Uterus (tissue), 2 donors: ENCODE measurements around the gene TSPAN32.
"Not testable (repeated sequence)": the region's sequence is repeated elsewhere in the genome, so short reads cannot be mapped to it uniquely, and the experiment has no call there.

Source experiments
- POLR2A ChIP-seq, 2 donors: fragments of 450-650 bp; IDR thresholded peaks; one replicate each; pipeline ENCODE4 v1.6.1; 2016; ENCODE audit warnings: antibody characterized with exemption in 2 of 2, mild to moderate bottlenecking in 1 of 2, moderate library complexity in 1 of 2
- TF ChIP-seq, protein P1 (sequence below), 4 experiments: fragments of 200-600 bp in 2 of 4; fragments of 450-650 bp in 2 of 4; sonication (generic) in 2 of 4; IDR thresholded peaks; one replicate each; pipeline ENCODE4 v1.5.1; 2016 to 2019; ENCODE audit warnings: antibody characterized with exemption in 4 of 4, mild to moderate bottlenecking in 2 of 4, moderate library complexity in 1 of 4

GRCh38 chr11:2286350-2286749, 15.5 kb upstream of the TSPAN32 start:
- TF ChIP-seq, protein P1, sequence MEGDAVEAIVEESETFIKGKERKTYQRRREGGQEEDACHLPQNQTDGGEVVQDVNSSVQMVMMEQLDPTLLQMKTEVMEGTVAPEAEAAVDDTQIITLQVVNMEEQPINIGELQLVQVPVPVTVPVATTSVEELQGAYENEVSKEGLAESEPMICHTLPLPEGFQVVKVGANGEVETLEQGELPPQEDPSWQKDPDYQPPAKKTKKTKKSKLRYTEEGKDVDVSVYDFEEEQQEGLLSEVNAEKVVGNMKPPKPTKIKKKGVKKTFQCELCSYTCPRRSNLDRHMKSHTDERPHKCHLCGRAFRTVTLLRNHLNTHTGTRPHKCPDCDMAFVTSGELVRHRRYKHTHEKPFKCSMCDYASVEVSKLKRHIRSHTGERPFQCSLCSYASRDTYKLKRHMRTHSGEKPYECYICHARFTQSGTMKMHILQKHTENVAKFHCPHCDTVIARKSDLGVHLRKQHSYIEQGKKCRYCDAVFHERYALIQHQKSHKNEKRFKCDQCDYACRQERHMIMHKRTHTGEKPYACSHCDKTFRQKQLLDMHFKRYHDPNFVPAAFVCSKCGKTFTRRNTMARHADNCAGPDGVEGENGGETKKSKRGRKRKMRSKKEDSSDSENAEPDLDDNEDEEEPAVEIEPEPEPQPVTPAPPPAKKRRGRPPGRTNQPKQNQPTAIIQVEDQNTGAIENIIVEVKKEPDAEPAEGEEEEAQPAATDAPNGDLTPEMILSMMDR (IDR thresholded peaks at IDR 0.05) = not testable (repeated sequence)
- TF ChIP-seq POLR2A (IDR thresholded peaks at IDR 0.05) = not testable (repeated sequence)
